HG02973 (cell line): ENCODE results near the gene ERCC3.
"Not testable (repeated sequence)": the region's sequence is repeated elsewhere in the genome, so short reads cannot be mapped to it uniquely, and the experiment has no call there.

Source experiments
- ATAC-seq: cut with Tn5 transposase; IDR thresholded peaks from one replicate; pipeline ENCODE4 v1.9.1; 2021; ENCODE audit warnings: moderate library complexity; ENCODE audit not compliant: unreplicated experiment

ERCC3 gene

GRCh38 chr2:127280693-127281092, 13.3 kb downstream of the ERCC3 start:
- ATAC-seq: no peak

DNA sequence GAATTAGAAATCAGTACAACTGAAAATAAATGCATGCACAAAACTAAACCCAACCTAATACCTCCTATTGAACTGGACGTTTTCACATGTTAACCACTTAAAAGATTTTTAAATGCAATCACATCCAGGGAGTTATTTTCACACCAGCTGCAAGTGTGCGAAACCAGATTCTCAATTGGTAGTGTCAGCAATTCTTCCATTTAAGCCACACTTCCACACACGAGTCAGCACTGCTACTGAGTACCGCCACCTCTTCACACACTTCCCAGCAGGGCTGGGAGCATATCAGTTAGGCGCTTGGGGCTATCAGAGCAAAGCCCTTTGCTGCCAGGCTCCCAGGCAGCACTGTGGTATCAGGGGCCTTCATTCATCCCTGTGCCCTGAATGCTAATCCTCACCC, 14.2 kb downstream of the ERCC3 start:
- no peak for ATAC-seq

GRCh38 chr2:127278959-127279358, 15.0 kb downstream of the ERCC3 start:
- ATAC-seq: no peak

DNA sequence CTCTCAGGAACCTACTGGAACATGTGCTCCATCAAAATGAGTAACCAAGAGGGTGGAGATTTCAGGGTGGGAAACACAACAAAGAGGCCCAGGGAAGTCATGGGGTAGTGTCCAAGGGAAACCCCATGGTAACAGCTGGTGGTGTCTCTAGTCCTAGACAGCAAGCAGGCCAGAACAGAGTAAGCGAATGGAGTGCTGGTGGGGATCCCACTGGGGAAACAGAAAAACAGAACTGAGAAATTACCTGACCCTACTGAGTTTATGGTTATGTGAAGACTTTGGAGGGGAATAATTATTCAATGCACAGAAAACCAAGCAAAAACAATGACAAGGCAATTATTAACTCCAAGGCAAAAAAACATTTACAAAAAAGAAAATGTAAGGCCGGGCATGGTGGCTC, 16.9 kb downstream of the ERCC3 start:
- peak; percentile 67 for ATAC-seq

- no peak for ATAC-seq
These were observed 18.2 kb downstream of the ERCC3 start for GRCh38 chr2:127275789-127276188.

DNA sequence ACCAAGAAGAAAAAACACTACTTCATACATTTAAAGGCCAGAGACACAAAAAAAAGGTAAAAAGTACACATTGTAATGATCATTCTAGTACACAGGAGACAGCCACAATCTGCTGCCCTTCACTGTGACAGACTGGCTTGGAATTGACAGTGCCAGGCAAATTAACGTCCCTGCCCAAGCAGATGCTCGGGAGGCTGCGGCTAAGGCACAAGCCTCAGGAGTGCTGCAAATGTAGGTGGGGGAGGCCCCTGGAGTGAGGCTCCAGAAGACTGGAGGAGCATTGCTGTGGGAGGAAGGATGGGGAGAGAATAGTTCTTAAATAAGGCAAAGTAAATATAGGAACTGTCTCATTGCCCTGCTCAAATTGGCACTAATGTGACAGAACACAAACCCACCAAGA, 18.6 kb downstream of the ERCC3 start:
- ATAC-seq: no peak

DNA sequence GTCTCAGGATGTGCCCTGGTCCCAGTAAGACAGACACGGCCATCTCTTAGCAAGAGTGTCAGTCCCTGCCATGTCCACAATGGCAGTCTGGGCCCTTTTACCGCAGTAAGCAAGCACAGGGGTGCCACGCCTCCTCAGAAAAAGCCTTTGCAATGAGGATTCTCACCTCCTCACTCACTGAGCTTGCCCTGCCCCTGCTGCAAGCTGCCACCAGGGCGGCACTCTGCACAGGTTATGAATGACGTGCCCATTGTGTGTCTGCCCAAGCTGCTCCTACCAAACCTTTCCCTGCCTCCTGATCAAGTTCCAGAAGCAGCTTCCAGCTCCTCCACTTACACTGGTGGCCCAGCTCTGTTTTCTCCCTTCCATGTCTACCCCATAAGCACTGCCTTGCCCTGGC, 23.3 kb downstream of the ERCC3 start:
- ATAC-seq: no peak

- ATAC-seq: no peak
These were observed 32.0 kb downstream of the ERCC3 start for GRCh38 chr2:127261804-127262406.

GRCh38 chr2:127259355-127259754, 34.6 kb downstream of the ERCC3 start:
- no peak for ATAC-seq

DNA sequence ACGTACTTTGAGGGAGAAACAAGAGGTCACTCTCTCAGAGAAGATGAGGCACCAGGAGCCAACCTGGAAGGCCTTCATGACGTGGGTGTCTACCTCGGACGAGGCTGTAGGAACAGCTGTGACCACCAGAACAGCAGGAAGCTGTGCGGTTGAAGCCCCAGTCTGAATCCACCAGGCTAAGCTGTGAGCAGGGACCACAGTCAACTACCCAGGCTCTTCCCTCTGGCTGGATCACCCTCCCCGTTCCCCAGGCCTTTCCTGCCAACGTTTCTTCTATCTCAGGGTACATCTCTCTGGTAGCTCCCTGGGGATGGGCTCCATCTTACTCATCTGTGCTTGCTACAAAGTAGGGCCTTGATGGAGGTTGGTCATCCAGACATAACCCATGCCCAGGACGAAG, 37.1 kb downstream of the ERCC3 start:
- no peak for ATAC-seq

- no peak for ATAC-seq
These were observed 37.6 kb downstream of the ERCC3 start for GRCh38 chr2:127256381-127256780.

DNA sequence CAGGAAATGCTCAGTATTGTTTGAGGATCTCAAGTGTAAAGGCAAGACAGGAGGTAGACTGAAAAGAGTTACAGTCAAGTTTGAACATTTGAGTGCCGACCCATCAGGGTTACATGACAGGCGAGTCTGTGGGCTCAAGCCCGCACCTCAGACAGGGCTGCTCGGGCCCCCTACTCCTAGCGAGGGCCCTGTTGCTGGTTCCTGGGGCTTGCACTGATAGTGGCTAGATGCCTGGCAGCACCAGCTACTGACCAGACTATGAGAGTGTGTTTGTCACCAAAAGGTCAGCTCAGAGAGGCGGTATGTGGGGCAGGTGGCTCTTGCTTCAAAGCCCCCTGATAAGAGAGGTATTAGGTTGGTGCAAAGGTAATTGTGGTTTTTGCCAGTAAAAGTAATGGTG, 38.2 kb downstream of the ERCC3 start:
- ATAC-seq: no peak

DNA sequence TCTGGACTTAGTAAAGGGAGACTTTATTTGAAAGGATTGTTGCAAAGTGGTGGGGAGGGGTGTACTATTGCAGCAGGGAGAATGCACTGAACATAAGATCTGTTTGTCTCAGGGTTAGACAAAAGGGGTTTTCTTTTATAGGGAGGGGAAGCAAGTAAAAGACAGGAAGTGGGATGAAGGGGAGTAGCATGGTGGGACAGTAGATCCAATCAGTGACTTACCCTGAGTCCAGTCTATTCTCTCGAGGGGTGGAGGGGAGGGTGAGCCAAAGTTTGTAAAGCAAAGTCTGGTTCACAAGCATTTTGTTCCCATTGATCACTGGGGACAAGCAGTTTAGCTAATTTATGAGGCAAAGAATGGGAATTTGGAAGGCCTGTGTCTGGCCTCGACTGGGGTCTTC, 38.8 kb downstream of the ERCC3 start:
- no peak for ATAC-seq

GRCh38 chr2:127254386-127254981, 39.5 kb downstream of the ERCC3 start:
- ATAC-seq: no peak

GRCh38 chr2:127241184-127241583, 52.8 kb downstream of the ERCC3 start:
- ATAC-seq: not testable (repeated sequence)

DNA sequence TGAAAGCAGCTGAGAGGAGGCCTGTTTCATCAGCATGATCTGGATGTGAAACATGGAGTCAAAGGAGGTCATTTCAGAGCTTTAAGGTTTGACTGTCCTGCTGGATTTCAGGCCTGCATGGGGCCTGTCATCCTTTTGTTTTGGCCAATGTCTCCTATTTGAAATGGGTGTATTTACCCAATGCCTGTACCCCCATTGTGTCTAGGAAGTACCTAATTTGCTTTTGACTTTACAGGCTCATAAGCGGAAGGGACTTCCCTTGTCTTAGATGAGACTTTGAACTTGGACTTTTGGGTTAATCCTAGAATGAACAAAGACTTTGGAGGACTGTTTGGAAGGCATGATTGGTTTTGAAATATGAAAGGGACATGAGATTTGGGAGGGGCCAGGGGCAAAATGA, 54.5 kb downstream of the ERCC3 start:
- ATAC-seq: no peak

- ATAC-seq: not testable (repeated sequence)
These were observed 56.2 kb downstream of the ERCC3 start for GRCh38 chr2:127237768-127238167.

GRCh38 chr2:127235082-127235702, 58.8 kb downstream of the ERCC3 start:
- no peak for ATAC-seq

GRCh38 chr2:127233710-127234109, 60.2 kb downstream of the ERCC3 start:
- no peak for ATAC-seq

DNA sequence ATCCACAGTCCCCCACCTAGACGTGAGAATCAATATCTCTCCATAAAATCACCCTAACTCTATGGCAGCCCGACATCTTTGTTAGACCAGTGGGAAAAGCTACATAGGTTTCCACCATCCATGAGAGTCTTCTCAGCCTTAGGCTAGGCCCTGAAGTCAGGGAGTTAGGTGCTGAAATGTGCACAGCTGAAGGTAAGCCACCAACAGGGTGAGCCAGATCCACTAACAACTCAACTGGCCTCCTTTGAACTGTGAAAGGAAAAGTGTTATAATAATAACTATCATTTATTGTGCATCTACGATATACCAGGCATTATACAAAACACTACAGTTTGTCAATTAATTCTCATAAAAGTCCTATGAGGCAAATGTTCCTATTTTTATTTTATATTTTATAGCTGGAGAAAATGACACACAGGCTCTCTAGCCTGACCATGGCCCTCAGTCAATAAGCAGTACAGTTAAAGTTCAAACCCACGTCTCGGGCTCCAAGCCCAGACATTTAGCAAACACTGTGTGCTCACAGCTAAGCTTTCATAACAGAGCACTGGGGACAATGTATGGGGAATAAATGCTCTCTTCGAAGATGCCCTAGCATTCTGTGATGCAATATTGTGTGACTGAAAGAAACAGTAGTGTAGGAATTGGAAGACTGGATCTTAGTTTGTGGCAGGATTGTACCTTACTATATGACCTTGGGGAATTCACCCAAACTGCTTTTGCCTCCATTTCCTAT, 62.6 kb downstream of the ERCC3 start:
- no peak for ATAC-seq

GRCh38 chr2:127229555-127229954, 64.4 kb downstream of the ERCC3 start:
- no peak for ATAC-seq

DNA sequence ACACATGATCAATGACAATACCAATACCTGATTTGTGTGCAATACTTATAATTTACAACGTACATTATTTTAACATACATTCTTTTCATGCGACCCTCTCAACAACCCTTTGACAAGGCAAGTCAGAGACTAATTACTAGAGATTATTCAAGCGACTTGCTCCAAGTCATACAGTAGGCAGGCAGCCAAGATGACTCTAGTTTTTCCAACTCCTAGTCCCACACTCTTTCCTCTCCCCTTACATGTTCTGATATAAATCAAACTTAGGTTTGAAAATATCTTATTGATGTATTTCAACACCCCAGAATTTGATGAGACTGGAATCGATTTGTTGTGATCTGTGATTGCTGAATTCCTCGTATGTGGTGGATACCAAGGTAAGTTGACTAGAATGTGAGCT, 65.8 kb downstream of the ERCC3 start:
- ATAC-seq: no peak
